Endothelial cell of umbilical vein (primary cell): ENCODE measurements around the gene TMEM208.

Source experiments
- EZH2 ChIP-seq: IDR thresholded peaks from 2 replicates; pipeline ENCODE4 v1.6.1; 2012; ENCODE audit warnings: borderline replicate concordance, low read depth, mild to moderate bottlenecking, moderate library complexity, low read length, inconsistent platforms; ENCODE audit not compliant: severe bottlenecking
- GATA2 ChIP-seq: IDR thresholded peaks from 2 replicates; pipeline ENCODE4 v1.7.0; 2011; ENCODE audit warnings: low read depth, mild to moderate bottlenecking, moderate library complexity, mixed read lengths, low read length; ENCODE audit not compliant: insufficient read length, insufficient read depth
- JUN ChIP-seq: IDR thresholded peaks from 2 replicates; pipeline ENCODE4 v1.6.1; 2011; ENCODE audit warnings: borderline replicate concordance, low read depth; ENCODE audit not compliant: insufficient read length, insufficient read depth
- MYC ChIP-seq: IDR thresholded peaks from one replicate; pipeline ENCODE4 v1.6.1; 2011; ENCODE audit warnings: mild to moderate bottlenecking, low read depth, low read length
- POLR2A ChIP-seq: IDR thresholded peaks from 2 replicates; pipeline ENCODE4 v1.6.1; 2012; ENCODE audit warnings: low read depth, mild to moderate bottlenecking, control low read depth, low read length
- POLR2AphosphoS5 ChIP-seq: IDR thresholded peaks from 2 replicates; pipeline ENCODE4 v1.6.1; 2012; ENCODE audit warnings: low read depth, mild to moderate bottlenecking, control low read depth, low read length, moderate library complexity; ENCODE audit not compliant: insufficient read depth
- TF ChIP-seq, protein P1 (sequence below), 2 donors: IDR thresholded peaks; 1 replicate in 1 of 2; 2 replicates in 1 of 2; pipeline ENCODE4 v1.5.1; 2011; ENCODE audit warnings: low read length in 2 of 2, mild to moderate bottlenecking in 2 of 2, moderate library complexity in 2 of 2, control low read depth in 1 of 2, inconsistent platforms in 1 of 2, low read depth in 1 of 2; ENCODE audit not compliant: insufficient read depth in 1 of 2; ENCODE audit errors: extremely low read depth in 1 of 2

DNA sequence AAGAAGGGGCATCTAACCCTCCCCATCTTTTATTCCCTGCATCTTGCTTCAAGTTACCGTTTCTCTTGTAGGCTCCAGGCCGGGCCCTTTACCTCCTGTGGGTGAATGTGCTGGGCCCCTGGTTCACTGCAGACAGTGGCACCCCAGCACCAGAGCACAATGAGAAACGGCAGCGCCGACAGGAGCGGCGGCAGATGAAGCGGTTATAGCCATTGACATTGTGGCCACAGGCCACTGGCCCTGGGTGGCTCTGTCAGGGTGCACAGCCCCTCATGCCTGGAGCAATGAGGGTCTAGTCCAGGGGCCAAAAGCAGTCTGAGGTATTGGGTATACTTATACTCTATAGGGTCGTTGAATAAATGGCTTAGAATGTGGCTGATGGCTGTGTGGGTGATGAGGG, 2.0 kb downstream of the TMEM208 start:
- TF ChIP-seq, protein P1, sequence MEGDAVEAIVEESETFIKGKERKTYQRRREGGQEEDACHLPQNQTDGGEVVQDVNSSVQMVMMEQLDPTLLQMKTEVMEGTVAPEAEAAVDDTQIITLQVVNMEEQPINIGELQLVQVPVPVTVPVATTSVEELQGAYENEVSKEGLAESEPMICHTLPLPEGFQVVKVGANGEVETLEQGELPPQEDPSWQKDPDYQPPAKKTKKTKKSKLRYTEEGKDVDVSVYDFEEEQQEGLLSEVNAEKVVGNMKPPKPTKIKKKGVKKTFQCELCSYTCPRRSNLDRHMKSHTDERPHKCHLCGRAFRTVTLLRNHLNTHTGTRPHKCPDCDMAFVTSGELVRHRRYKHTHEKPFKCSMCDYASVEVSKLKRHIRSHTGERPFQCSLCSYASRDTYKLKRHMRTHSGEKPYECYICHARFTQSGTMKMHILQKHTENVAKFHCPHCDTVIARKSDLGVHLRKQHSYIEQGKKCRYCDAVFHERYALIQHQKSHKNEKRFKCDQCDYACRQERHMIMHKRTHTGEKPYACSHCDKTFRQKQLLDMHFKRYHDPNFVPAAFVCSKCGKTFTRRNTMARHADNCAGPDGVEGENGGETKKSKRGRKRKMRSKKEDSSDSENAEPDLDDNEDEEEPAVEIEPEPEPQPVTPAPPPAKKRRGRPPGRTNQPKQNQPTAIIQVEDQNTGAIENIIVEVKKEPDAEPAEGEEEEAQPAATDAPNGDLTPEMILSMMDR (IDR thresholded peaks at IDR 0.05; ENCODE audit: extremely low read depth in 1 of 2, insufficient read depth in 1 of 2, low read depth in 1 of 2, low read length in 2 of 2) = no peak
- TF ChIP-seq POLR2AphosphoS5 (no peak), POLR2A (no peak), EZH2 (no peak), JUN (no peak), GATA2 (no peak), MYC (no peak)
